NCI-H2081 treated with DMSO at 0.1 percent for 48 hours (cell line): ENCODE data around the gene DLG2.
A peak's percentile ranks its signal among the peaks of the same experiment; 100 is the strongest.
"Not testable (repeated sequence)": the region's sequence is repeated elsewhere in the genome, so short reads cannot be mapped to it uniquely, and the experiment has no call there.

Source experiments
- DNase-seq: peaks from one replicate; lab custom pipeline; 2025; lab: John Stamatoyannopoulos, UW

Gene DLG2

DNA sequence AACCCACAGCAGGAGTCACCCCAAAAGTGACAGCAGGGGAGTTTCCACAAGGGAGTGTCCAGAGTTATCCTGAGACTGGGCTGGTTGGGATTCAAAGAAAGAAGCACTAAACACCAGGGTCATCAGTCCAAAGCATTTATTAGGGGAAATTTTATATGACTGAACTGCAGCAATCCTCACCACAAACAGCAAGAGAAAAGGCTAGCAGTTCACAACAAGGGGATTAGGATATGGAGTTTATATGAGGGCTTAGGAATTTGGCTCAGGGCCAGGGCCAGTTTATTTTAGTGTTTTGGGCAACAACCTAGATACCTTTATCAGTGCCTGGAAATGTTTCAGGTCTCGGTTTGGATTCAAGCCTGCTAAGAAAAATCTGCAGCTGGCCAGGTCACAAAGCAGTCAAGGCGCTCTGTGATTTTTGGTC, 16.1 kb upstream of the DLG2 start:
- no peak for DNase-seq

DNA sequence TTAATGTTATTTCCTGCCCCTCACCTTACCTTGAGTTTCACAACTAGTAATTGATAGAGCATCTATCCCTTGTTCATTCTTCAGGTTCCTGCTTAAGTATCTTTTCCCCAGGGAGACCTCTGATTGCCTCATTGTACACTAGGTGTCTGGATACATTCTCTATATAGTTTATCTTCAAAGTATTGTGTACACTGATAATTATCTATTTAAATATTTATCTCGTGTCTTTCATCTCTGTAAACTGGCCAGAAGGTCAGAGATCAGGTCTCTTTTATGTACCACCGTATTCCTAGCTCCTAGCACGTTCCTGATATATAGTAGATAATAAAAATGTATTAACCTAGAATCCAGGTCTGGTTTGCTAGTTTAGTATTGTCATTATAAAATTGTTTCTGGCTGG, 7.6 kb upstream of the DLG2 start:
- DNase-seq = no peak

DNA sequence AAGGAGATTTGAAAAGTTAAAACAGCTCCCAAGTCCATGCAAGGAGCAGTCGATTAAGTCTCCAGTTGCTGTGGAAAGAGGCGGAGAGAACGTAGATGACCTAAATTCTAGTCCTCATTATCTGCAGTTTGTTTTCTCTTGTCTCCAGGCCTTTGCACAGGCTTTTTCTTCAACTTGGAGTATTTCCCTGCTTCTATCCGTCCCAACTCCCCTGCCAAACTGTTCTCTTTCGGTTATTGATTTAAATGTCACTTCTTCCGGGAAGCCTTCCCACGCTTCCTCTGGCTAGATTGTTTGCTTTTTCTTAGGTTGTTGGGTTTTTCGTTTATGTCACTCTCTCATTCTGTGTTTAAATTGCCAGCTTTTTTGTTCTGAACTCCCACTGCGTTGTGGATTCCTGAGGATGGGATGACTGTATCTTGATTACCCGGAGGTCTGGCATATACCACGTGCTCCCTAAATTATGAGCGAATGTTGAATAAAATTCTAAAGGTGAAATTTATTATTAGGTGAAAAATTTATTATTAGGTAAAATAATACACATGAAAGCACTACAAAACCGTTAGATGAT, 1.7 kb upstream of the DLG2 start:
- no peak for DNase-seq

DNA sequence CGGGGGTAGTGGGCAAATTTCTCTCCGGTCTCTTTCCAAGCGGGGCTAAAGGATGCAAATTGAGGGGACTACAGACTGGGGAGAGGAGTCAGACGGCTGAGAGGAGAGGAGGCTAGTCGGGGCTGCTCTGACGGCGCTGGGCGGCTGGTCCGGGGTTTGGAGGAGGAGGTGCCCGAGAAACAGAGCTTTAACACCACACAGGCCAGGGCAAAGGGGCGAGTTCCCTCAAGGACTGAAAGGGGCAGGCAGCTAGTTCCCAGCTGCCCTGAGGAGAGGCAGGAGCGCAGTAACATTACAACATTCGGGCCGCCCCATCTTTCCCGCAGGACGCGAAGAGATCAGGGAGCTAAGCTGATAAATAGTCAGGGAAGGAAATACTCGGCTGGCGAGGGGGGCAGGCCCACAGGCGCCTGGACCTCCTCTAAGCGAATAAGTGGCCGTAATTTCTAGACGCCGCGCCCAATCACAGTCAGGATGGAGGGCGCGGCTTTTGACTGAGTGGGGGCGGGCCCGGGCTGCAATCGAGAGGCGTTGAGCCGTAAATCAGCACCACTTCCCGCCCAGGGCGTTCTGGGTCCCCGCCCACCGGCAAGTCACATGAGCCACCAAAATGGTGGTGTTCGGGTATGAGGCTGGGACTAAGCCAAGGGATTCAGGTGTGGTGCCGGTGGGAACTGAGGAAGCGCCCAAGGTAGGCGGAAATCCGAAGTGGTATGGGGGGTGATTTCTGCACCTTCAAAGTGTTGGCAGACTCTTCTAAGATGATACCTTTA, 1.0 kb upstream of the DLG2 start, which contains the start of gene TMEM126B:
TSS of gene TMEM126B (plus strand) at position 596 of the 773 bp plus-strand sequence. CDS start at position 611, 15 bp downstream.
- DNase-seq = peak; percentile 90

DNA sequence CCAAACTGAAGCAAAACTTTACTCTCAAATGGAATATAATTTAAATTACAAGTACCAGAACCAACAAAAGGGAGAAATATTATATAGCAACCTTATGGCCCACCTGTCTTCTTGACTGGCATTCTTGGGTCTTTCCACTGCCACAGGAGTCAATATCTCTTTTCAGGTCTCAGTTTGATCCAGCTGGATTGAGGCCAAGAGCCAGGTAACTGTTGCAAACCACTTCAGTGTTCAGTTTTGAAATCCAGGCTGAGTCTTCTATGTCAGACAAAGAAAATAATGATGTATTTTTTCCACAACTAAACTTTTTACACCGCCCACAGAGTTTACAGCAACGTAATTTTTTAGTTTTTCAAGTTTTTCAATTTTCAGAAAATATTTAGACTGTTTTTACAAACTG, 648 bp downstream of the DLG2 start:
- DNase-seq = no peak

DNA sequence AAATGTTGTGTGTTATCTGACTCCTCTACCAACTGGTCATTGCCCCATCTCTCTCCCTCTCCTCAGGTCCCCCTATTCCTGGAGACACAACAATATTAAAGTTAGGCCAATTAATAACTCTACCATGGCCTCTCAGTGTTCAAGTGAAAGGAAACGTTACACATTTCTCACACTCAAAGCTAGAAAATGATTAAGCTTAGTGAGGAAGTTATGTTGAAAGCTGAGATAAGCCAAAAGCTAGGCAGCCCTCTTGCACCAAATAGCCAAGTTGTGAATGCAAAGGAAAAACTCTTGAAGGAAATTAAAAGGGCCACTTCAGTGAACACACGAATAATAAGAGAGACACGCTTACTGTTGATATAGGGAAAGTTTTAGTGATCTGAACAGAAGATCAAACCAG, 6.9 kb downstream of the DLG2 start:
- no peak for DNase-seq

DNA sequence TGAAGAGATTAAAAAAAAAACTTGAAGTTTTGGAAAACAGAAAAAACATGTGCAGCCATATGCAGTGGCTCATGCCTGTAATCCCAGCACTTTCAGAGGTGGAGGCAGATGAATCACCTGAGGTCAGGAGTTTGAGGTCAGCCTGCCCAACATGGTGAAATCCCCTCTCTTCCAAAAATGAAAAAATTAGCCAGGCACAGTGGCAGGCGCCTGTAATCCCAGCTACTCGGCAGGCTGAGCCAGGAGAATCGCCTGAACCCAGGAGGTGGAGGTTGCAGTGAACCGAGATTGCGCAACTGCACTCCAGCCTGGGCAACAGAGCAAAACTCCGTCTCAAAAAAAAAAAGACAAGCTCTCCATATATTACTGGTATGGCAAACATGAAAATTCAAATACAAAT, 7.6 kb downstream of the DLG2 start:
- DNase-seq = no peak

DNA sequence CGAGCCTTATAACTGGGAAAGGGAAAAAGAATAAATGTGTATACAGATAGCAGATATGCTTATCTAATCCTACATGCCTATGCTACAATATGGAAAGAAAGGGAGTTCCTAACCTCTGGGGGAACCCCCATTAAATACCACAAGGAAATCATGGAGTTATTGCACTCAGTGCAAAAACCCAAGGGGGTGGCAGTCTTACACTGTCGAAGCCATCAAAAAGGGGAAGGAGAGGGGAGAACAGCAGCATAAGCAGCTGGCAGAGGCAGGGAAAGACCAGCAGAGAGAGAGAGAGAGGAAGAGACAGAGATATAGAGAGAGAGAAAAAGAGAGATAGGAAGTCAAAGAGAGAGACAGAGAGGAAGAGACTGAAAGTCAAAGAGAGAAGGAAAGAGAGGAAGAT, 15.5 kb downstream of the DLG2 start:
- not testable (repeated sequence) for DNase-seq

DNA sequence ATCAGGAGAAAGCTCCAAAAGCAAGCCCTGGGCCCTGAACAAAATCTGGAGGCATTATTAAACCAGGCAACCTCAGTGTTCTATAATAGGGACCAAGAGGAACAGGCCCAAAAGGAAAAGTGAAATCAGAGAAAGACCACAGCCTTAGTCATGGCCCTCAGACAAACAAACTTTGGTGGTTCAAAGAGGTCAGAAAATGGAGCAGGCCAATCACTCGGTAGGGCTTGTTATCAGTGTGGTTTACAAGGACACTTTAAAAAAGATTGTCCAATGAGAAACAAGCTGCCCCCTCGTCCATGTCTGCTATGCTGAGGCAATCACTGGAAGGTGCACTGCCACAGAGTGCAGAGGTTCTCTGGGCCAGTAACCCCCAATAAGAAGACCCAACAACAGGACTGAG, 17.9 kb downstream of the DLG2 start:
- DNase-seq = not testable (repeated sequence)

DNA sequence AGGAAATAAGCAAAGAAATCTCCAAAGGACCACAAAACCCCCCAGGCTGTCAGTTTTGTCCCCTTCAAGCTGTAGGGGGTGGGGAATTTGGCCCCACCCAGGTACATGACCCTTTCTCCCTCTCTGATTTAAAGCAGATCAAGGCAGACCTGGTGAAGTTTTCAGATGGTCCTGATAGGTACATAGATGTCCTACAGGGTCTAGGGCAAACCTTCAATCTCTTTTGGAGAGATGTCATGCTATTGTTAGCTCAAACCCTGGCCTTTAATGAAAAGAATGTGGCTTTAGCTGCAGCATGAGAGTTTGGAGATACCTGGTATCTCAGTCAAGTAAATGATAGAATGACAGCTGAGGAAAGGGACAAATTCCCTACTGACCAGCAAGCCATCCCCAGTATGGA, 18.5 kb downstream of the DLG2 start:
- DNase-seq = not testable (repeated sequence)

DNA sequence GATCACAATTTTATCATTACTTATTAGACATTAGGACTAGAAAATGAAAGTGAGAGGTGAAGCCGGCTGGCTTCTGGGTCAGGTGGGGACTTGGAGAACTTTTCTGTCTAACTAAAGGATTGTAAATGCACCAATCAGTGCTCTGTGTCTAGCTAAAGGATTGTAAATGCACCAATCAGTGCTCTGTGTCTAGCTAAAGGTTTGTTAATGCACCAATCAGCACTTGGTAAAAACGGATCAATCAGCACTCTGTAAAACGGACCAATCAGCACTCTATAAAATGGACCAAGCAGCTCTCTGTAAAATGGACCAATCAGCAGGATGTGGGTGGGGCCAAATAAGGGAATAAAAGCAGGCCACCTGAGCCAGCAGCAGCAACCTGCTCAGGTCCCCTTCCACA, 20.9 kb downstream of the DLG2 start:
- DNase-seq = not testable (repeated sequence)

DNA sequence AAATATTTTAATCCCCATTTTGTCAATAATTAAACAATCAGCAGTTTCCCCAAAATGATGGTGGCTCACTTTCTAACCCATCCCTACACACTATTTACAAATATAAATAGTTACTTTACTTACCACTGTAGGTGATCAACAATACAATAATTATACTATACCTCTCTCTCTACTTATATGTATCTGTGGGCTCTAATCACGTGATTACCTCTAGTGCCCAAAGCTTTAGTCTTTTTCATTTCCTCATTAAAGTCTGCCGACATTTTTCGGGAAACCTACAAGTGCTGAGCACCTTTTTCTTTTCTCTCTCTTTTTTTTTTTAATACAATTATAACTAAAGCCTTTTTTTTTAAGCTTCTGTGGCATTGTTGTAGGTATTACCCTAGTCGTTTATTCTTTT, 23.9 kb downstream of the DLG2 start:
- DNase-seq = no peak

DNA sequence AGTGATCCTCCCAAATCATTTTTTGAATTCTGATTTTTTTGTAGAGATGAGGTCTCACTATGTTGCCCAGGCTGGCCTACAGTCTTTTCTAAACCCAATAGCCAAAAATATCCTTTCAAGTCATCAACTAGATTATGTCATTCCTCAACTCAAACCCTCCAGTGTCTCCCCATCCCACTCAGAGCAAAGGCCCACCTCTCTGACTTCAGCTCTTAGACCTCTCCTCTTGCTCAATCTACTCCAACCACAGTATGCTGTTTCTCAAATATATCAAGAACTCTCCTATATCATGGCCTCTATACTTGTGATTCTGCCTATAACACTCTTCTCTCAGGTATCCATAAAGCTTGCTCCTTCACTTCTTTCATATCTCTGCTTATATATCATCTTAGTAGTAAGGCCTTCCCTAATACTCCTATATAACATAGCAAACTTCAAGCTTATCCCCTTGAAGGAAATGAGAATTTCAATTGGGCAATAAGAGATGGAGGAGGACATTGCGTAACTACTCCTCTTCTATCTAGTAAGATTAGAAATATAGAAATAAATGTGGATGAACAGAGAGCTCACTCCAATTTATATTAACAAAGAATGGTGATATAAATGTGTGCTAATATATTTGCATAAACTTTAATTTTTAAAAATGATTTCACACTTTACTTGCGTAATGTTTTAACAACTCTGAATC, 24.5 kb downstream of the DLG2 start:
- no peak for DNase-seq

DNA sequence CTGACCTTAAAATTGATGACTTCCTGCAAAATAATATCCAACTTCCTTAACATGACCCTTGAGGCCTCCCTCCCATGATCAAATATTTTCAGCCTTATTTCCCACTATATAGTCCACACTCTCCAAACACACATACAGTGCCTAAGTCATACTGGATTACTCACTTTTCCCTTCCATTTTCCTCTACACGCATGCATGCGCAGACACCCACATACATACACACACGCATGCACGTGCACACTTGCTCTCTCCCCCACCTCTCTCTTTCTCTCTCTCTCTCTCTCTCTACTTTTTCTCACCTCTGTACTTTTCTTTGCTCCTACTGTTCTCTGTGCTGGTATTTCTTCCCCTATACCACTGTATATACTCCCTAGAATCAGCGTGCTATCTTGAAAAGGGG, 28.1 kb downstream of the DLG2 start:
- no peak for DNase-seq

DNA sequence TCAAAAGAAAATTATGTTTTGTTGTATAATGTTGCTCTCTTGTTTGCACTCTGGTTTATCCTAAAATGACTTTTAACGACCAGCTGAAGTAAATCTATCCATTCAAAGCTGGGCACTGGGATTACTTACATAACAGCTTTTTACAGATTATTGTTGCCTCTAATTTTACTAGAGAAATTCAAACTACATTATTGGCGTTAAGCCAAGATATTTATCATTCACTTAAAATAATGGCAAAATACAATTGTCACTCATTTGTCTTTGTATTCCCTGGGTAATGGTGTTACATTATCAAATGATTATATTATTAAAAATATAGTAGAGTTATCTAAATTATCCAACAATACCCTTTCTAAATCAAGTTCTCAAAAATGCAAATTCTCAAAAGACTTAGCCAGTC, 30.3 kb downstream of the DLG2 start:
- DNase-seq = no peak

DNA sequence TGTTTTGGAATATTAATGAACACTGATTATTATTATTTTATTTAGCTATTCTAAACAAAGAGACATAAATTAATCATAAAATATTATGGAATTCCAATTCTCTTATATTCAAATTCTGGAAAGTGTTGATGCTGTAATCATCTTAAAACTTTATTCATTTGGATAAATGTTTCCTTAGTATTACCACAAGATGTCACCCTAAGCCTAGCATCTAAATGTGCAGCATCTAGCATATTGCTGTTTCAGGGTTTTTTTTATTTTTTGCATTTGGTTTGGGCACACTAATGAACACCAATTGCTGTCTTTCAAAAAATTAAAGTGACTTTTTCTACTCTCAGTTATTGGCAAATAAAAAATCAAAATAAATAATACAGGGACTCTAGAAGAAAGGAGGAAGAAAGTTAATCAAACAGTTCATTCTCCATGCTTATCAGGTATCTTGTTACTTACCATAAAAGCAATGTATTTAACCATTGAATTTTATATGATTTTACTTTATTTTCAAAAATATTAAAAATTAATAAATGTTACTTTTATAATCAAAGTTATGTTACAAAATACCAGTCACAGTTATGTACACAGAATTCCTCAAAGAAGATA, 31.8 kb downstream of the DLG2 start:
- no peak for DNase-seq

DNA sequence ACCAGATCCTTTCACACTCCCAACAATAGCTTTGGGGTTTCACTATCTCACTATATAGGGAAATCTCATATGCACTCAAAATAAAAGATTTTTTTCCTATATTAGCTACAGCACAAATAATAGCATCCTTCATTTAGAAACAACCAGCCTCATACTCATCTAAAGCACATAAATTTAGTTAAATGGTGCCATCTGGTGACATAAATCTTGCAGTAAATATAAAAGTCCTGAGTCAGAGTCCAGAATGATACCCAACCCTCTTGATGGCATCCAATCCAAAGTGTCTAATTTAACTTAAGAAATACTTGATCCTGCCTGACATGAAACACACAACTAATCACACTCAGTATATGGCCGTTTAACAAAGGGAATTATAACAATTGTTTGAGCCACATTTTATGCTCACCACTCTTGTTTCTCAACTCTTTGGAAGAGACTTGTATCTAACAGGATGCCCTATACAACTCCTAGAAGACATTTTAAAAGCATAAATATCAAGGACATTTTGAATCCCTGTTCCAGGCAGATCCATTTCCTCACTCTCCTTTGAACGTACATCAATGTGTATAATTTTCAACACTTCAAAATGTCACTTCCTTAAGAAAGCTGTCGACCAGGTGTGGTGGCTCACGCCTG, 36.2 kb downstream of the DLG2 start:
- DNase-seq = no peak

DNA sequence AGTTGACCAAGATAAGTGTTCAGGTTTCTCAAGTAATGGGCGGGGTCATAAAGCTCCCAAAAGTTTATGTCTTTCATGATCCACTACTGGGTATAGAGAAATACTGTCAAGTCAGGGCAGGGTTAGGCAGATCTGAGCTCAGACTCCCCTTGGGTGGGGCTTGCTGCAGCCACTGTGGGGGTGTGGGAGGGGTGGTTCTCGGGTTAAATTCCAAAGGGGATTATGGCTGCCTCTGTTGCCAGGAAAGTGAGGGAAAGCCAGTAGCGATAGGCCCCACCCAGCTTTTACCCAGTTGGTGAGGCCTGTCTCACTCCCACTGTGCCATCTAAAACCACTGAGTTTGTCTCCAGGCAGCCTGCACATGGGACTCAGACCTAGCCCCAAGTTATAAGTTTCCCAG, 37.8 kb downstream of the DLG2 start:
- no peak for DNase-seq

DNA sequence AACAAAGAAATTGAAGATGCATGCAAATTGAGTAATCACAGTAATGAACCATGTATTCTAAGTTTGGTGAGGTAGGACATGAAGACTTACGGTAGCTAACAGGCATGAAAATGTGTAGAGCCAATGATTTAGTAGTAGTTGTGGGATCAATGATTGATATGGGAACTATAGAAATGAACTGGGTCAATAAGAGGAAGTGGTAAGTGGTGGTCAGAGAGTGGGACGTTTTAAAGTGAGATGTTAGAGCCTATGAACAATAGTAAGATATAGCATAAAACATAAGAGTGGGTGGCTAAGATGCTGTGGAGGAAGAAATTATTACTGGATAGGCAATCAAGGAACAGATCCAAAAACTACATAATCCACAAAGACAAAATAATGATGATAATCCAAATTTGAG, 45.0 kb downstream of the DLG2 start:
- no peak for DNase-seq

DNA sequence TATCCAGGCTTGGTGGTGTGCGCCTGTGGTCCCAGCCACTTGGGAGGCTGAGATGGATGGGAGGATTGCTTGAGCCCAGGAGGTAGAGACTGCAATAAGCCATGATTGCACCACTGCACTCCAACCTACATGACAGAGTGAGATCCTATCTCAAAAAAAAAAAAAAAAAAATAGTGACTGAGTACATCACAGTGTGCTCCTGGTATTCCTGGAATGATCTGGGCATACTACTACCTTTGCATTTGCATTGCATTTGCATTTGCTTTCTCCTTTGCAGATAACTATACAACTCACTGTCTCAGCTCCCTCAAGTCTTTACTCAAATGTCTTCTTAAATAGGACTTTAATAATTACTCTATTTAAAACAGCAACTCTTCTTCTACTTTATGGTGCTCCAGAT, 51.8 kb downstream of the DLG2 start:
- DNase-seq = no peak

DNA sequence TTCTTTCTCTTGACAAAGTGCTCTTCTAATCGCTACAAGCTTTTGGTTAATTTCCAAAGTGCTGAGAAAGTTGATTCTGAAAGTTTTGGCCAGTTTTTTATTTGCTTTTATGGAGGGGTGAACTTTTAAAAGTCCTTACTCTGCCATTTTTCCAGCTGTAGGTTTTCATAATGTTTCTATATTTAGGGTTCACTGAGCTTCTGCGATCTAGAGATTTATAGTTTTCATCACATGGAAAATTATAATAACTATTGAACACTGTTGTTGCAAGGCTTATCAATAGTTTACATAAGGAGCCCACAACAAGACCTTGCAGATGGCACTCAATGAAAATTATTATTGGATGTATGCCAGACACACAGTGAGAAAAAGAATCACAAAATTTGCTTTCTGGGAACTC, 55.1 kb downstream of the DLG2 start:
- DNase-seq = no peak

DNA sequence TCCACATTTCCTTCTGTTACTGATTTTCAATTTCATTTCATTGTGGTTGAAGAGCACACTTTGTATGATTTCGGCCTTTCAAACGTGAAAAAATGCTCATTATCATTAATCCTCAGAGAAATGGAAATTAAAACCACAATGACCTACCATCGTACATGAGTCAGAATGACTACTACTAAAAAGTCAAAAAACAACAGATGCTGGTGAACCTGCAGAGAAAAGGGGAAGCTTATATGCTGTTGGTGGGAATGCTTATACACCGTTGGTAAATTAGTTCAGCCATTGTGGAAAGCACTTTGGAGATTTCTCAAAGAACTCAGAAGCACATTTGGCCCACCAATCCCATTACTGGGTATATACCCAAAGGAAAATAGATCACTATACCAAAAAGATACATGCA, 57.6 kb downstream of the DLG2 start:
- no peak for DNase-seq
